Measurements from ENCODE around the gene APIP.

The APIP gene

GRCh38 chr11:34916015-34916842 lies at the start of gene APIP, which contains the start of gene PDHX:
Gene APIP, minus strand, starts transcription at chr11:34916379. Its CDS starts 95 bp downstream, at chr11:34916284.
Gene PDHX, plus strand, starts transcription at chr11:34916618. Its CDS starts 38 bp downstream, at chr11:34916656.
- DNase-seq (ENCODE audit: low read depth in 2 of 3, low spot score in 2 of 3), result peak; percentile 94 to 98 (median 97)

GRCh38 chr11:34964610-34965331 lies 48.6 kb upstream of the APIP start:
- DNase-seq (ENCODE audit: low read depth in 2 of 3, low spot score in 2 of 3), result no peak

- no peak for DNase-seq (ENCODE audit: low read depth in 2 of 3, low spot score in 2 of 3)
These were observed 47.2 kb upstream of the APIP start for GRCh38 chr11:34963351-34963750.

GRCh38 chr11:34962034-34962433 lies 45.9 kb upstream of the APIP start:
- no peak for DNase-seq (ENCODE audit: low read depth in 2 of 3, low spot score in 2 of 3)

GRCh38 chr11:34960277-34960676 lies 44.1 kb upstream of the APIP start:
- no peak for DNase-seq (ENCODE audit: low read depth in 2 of 3, low spot score in 2 of 3)

GRCh38 chr11:34959770-34960169 lies 43.6 kb upstream of the APIP start:
- no peak for DNase-seq (ENCODE audit: low read depth in 2 of 3, low spot score in 2 of 3)

GRCh38 chr11:34957606-34958005 lies 41.4 kb upstream of the APIP start:
- DNase-seq (ENCODE audit: low read depth in 2 of 3, low spot score in 2 of 3), result no peak

GRCh38 chr11:34957206-34957605 lies 41.0 kb upstream of the APIP start:
- DNase-seq (ENCODE audit: low read depth in 2 of 3, low spot score in 2 of 3), result no peak

GRCh38 chr11:34953955-34954354 lies 37.8 kb upstream of the APIP start:
- no peak for DNase-seq (ENCODE audit: low read depth in 2 of 3, low spot score in 2 of 3)

- DNase-seq (ENCODE audit: low read depth in 2 of 3, low spot score in 2 of 3), result no peak
These were observed 32.5 kb upstream of the APIP start for GRCh38 chr11:34948696-34949095.

- DNase-seq (ENCODE audit: low read depth in 2 of 3, low spot score in 2 of 3), result no peak
These were observed 28.5 kb upstream of the APIP start for GRCh38 chr11:34944692-34945091.

- no peak for DNase-seq (ENCODE audit: low read depth in 2 of 3, low spot score in 2 of 3)
These were observed 25.5 kb upstream of the APIP start for GRCh38 chr11:34941688-34942087.

- no peak for DNase-seq (ENCODE audit: low read depth in 2 of 3, low spot score in 2 of 3)
These were observed 24.0 kb upstream of the APIP start for GRCh38 chr11:34940026-34940677.

- no peak for DNase-seq (ENCODE audit: low read depth in 2 of 3, low spot score in 2 of 3)
These were observed 22.4 kb upstream of the APIP start for GRCh38 chr11:34938611-34939010.

GRCh38 chr11:34936945-34937629 lies 20.9 kb upstream of the APIP start:
- no peak for DNase-seq (ENCODE audit: low read depth in 2 of 3, low spot score in 2 of 3)

- DNase-seq (ENCODE audit: low read depth in 2 of 3, low spot score in 2 of 3), result no peak
These were observed 13.9 kb upstream of the APIP start for GRCh38 chr11:34929794-34930763.

- no peak for DNase-seq (ENCODE audit: low read depth in 2 of 3, low spot score in 2 of 3)
These were observed 12.9 kb upstream of the APIP start for GRCh38 chr11:34928960-34929680.

GRCh38 chr11:34928268-34928959 lies 12.2 kb upstream of the APIP start:
- no peak for DNase-seq (ENCODE audit: low read depth in 2 of 3, low spot score in 2 of 3)

- DNase-seq (ENCODE audit: low read depth in 2 of 3, low spot score in 2 of 3), result no peak
These were observed 10.6 kb upstream of the APIP start for GRCh38 chr11:34926831-34927132.
